Measurements from ENCODE around the gene ARHGAP1. TPM values are rescaled to one million over a fixed set of nuclear protein-coding genes. Genes with fewer than 3 reads are reported as not detected.

ARHGAP1 gene
- total and polyA plus RNA-seq, 2 donors (not counting 3 experiments of a cell fraction or from before 2014, with no cell fraction given) = 30.9 to 58.2 TPM

- Histone ChIP-seq H3K27me3 (ENCODE audit: control insufficient read depth in 2 of 2, insufficient read depth in 2 of 2, low read length in 2 of 2) (no peaks in the 10 kb centered on the region), H4K20me1 (replicated peaks; ENCODE audit: control insufficient read depth, extremely low read depth, insufficient read depth, low read length) (no peaks in the 10 kb centered on the region), H2AFZ (ENCODE audit: low read depth, low read length) (no peak overlapping the region), H3K4me3 (replicated peaks in 1 of 3; ENCODE audit: insufficient read depth in 1 of 3, low read depth in 1 of 3, low read length in 3 of 3) (no peak overlapping the region), H3K9me1 (replicated peaks; ENCODE audit: control insufficient read depth, extremely low read depth, insufficient read depth, low read length) (no peaks in the 10 kb centered on the region), H3K79me2 (ENCODE audit: control insufficient read depth, insufficient read depth, low read length) (no peaks in the 10 kb centered on the region), H3K9me3 (replicated peaks; ENCODE audit: control insufficient read depth, insufficient read depth, low read length) (no peaks in the 10 kb centered on the region), H3K36me3 (ENCODE audit: control insufficient read depth in 2 of 2, extremely low read depth in 1 of 2, insufficient read depth in 2 of 2, low read length in 2 of 2) (no peaks in the 10 kb centered on the region), H3K4me2 (ENCODE audit: insufficient read depth, low read length) (no peak overlapping the region), H3K27ac (ENCODE audit: insufficient read depth, low read depth, low read length) (no peak overlapping the region), H3K4me1 (ENCODE audit: control insufficient read depth, extremely low read depth, insufficient read depth, low read length) (peaks cover 3% of the 10 kb centered on the region), H3K9ac (replicated peaks; ENCODE audit: extremely low read depth, insufficient read depth, low read length) (no peak overlapping the region)
- FAIRE-seq = no peak
- intact Hi-C loops (cut with micrococcal nuclease) = no loop called here
- TF ChIP-seq MAX (IDR thresholded peaks at IDR 0.05; ENCODE audit: insufficient read depth, insufficient read length) (no peak), FOS (IDR thresholded peaks at IDR 0.05; ENCODE audit: borderline replicate concordance, insufficient read depth, low read length) (no peak), JUN (IDR thresholded peaks at IDR 0.05; ENCODE audit: borderline replicate concordance, insufficient read depth, insufficient read length, low read depth) (no peak), POLR2AphosphoS5 (IDR thresholded peaks at IDR 0.05; ENCODE audit: insufficient read depth, low read depth, low read length) (no peak), GATA2 (IDR thresholded peaks at IDR 0.05; ENCODE audit: insufficient read depth, insufficient read length, low read depth, low read length) (no peak), POLR2A (IDR thresholded peaks at IDR 0.05; ENCODE audit: low read depth, low read length) (no peak), MYC (IDR thresholded peaks at IDR 0.05; ENCODE audit: low read depth, low read length) (no peak), EZH2 (IDR thresholded peaks at IDR 0.05; ENCODE audit: borderline replicate concordance, low read depth, low read length, severe bottlenecking) (no peak)
- TF ChIP-seq, protein P1, sequence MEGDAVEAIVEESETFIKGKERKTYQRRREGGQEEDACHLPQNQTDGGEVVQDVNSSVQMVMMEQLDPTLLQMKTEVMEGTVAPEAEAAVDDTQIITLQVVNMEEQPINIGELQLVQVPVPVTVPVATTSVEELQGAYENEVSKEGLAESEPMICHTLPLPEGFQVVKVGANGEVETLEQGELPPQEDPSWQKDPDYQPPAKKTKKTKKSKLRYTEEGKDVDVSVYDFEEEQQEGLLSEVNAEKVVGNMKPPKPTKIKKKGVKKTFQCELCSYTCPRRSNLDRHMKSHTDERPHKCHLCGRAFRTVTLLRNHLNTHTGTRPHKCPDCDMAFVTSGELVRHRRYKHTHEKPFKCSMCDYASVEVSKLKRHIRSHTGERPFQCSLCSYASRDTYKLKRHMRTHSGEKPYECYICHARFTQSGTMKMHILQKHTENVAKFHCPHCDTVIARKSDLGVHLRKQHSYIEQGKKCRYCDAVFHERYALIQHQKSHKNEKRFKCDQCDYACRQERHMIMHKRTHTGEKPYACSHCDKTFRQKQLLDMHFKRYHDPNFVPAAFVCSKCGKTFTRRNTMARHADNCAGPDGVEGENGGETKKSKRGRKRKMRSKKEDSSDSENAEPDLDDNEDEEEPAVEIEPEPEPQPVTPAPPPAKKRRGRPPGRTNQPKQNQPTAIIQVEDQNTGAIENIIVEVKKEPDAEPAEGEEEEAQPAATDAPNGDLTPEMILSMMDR (IDR thresholded peaks at IDR 0.05; ENCODE audit: extremely low read depth in 1 of 2, insufficient read depth in 1 of 2, low read depth in 1 of 2, low read length in 2 of 2) = no peak
- ChIA-PET POLR2A (no interaction called here), CTCF (no interaction called here)
- no peak for DNase-seq (ENCODE audit: low read depth, low spot score)
- dilution Hi-C loops (cut with MboI; ENCODE audit: extremely low pct_ligation_motif_present, low sequenced_read_pairs) = no loop called here
- BruUV-seq (replicated peaks) = no TSS peak
These were observed 22.3 kb upstream of the ARHGAP1 start for GRCh38 chr11:46722566-46723358.
